B cell (primary cell): ENCODE results near the gene ITGA3. TPM values are rescaled to one million over a fixed set of nuclear protein-coding genes. Genes with fewer than 3 reads are reported as not detected.

Experiments used
- ATAC-seq: fragments of 200-7000 bp; cut with Tn5 transposase; one replicate; pipeline ENCODE4 v1.10.0; 2021; ENCODE audit warnings: low read depth, mild to moderate bottlenecking, moderate number of reproducible peaks, moderate library complexity
- CTCF ChIA-PET: fragments of 350-600 bp; sonication (Branson Sonifier 250); formaldehyde crosslinking; loops from one replicate; lab custom pipeline; 2021; ENCODE audit warnings: antibody characterized with exemption, inconsistent platforms; lab: Charles Lee
- POLR2A ChIA-PET: fragments of 350-600 bp; sonication (Branson Sonifier 250); formaldehyde crosslinking; loops from one replicate; lab custom pipeline; 2021; ENCODE audit warnings: antibody characterized with exemption; lab: Charles Lee
- DNase-seq: peaks from one replicate; pipeline ENCODE4 v3.0.0; 2013
- H2AFZ ChIP-seq: 2 replicates; pipeline ENCODE4 v1.6.1; 2012; ENCODE audit warnings: mild to moderate bottlenecking, low read depth, low read length; ENCODE audit not compliant: insufficient read depth, poor library complexity, severe bottlenecking
- H3K27ac ChIP-seq, 2 donors: 1 replicate in 1 of 2; 2 replicates in 1 of 2; pipeline ENCODE4 v1.5.1; 2012 to 2013; ENCODE audit warnings: low read length in 2 of 2, mild to moderate bottlenecking in 2 of 2, moderate library complexity in 1 of 2
- H3K27me3 ChIP-seq, 4 experiments: fragments of 200-600 bp in 1 of 4; sonication (generic) in 1 of 4; replicated peaks in 1 of 4; 1 replicate in 2 of 4; 2 replicates in 2 of 4; pipeline versions ENCODE4 v1.6.1 to v1.7.0; 2013 to 2016; ENCODE audit warnings: low read length in 3 of 4, mild to moderate bottlenecking in 2 of 4, mixed read lengths in 1 of 4, moderate library complexity in 1 of 4; ENCODE audit not compliant: insufficient read depth in 4 of 4, control insufficient read depth in 3 of 4; ENCODE audit errors: control extremely low read depth in 1 of 4
- H3K36me3 ChIP-seq, 2 experiments: replicated peaks in 1 of 2; 1 replicate in 1 of 2; 2 replicates in 1 of 2; pipeline versions ENCODE4 v1.6.1 to v1.7.1; 2013; ENCODE audit warnings: low read length in 1 of 2; ENCODE audit not compliant: insufficient read depth in 2 of 2, control insufficient read depth in 1 of 2; ENCODE audit errors: control extremely low read depth in 1 of 2, extremely low read depth in 1 of 2
- H3K4me1 ChIP-seq, 2 donors: fragments of 200-600 bp in 1 of 2; sonication (generic) in 1 of 2; 1 replicate in 1 of 2; 2 replicates in 1 of 2; pipeline versions ENCODE4 v1.5.1 to v1.6.1; 2013 to 2017; ENCODE audit warnings: low read length in 2 of 2; ENCODE audit not compliant: control insufficient read depth in 2 of 2, insufficient read depth in 2 of 2
- H3K4me2 ChIP-seq: replicated peaks from 2 replicates; pipeline ENCODE3; 2012; ENCODE audit warnings: mild to moderate bottlenecking, low read depth, low read length; ENCODE audit not compliant: poor library complexity, severe bottlenecking
- H3K4me3 ChIP-seq, 5 experiments: fragments of 200-600 bp in 1 of 5; sonication (generic) in 1 of 5; 1 replicate in 3 of 5; 2 replicates in 2 of 5; pipeline versions ENCODE4 v1.5.1 to v1.7.0; 2011 to 2016; ENCODE audit warnings: low read length in 4 of 5, mild to moderate bottlenecking in 4 of 5, low read depth in 2 of 5, control low read depth in 1 of 5, moderate library complexity in 1 of 5; ENCODE audit not compliant: insufficient read depth in 1 of 5; ENCODE audit errors: control extremely low read depth in 1 of 5, extremely low read depth in 1 of 5
- H3K79me2 ChIP-seq: fragments of 200-600 bp; sonication (generic); one replicate; pipeline ENCODE4 v1.6.0; 2016; ENCODE audit warnings: low read length; ENCODE audit not compliant: control insufficient read depth, insufficient read depth
- H3K9ac ChIP-seq: fragments of 200-600 bp; sonication (generic); 2 replicates; pipeline ENCODE4 v1.6.1; 2017; ENCODE audit warnings: mild to moderate bottlenecking, low read length, moderate library complexity
- H3K9me3 ChIP-seq, 3 donors: one replicate each; pipeline versions ENCODE4 v1.6.1 to v1.7.1; 2013; ENCODE audit warnings: low read length in 2 of 3; ENCODE audit not compliant: control insufficient read depth in 2 of 3, insufficient read depth in 1 of 3; ENCODE audit errors: control extremely low read depth in 1 of 3
- H4K20me1 ChIP-seq: 2 replicates; pipeline ENCODE4 v1.6.0; 2012; ENCODE audit warnings: mild to moderate bottlenecking, low read length; ENCODE audit not compliant: insufficient read depth, control insufficient read depth, poor library complexity, severe bottlenecking
- H3K27ac Mint-ChIP-seq: one replicate; pipeline ENCODE4 v1.8.0; 2021; ENCODE audit warnings: mixed read lengths
- H3K27me3 Mint-ChIP-seq: one replicate; pipeline ENCODE4 v1.8.0; 2021; ENCODE audit warnings: mixed read lengths
- H3K4me1 Mint-ChIP-seq: one replicate; pipeline ENCODE4 v1.8.0; 2021; ENCODE audit warnings: mixed read lengths
- H3K4me3 Mint-ChIP-seq: one replicate; pipeline ENCODE4 v1.8.0; 2021; ENCODE audit warnings: mixed read lengths
- H3K9me3 Mint-ChIP-seq: one replicate; pipeline ENCODE4 v1.8.0; 2022; ENCODE audit warnings: mixed read lengths; ENCODE audit not compliant: insufficient read depth
- EZH2 ChIP-seq: IDR thresholded peaks from 2 replicates; pipeline ENCODE4 v1.6.1; 2012; ENCODE audit warnings: borderline replicate concordance, low read depth, mild to moderate bottlenecking, moderate library complexity, low read length; ENCODE audit not compliant: insufficient read depth, poor library complexity, severe bottlenecking
- WGBS: methylation state at CpG from one replicate; pipeline ENCODE4 v1.1.5; 2013; ENCODE audit warnings: missing lambda C conversion rate; ENCODE audit not compliant: insufficient coverage; 5-methylcytosine and 5-hydroxymethylcytosine counted together
- intact Hi-C: fragments of 100-400 bp; cut with micrococcal nuclease; formaldehyde crosslinking; loops from one replicate; pipeline ENCODE4 v1.10.0; 2022
- polyA plus RNA-seq: library from polyadenylated mRNA; depleted of rRNA; stranded (reverse); fragments of >200 nt; gene quantifications from 2 replicates; pipeline ENCODE4 v1.2.3, GENCODE V29; 2012
- total RNA-seq, 2 donors: library from RNA; stranded (reverse); fragments of 120-200 nt in 1 of 2; gene quantifications; 1 replicate in 1 of 2; 2 replicates in 1 of 2; pipeline versions ENCODE4 v1.2.3 to v1.2.4, GENCODE V29; 2013 to 2022
- TF ChIP-seq, protein P1 (sequence below): fragments of 200-600 bp; IDR thresholded peaks from one replicate; pipeline ENCODE4 v1.8.0; 2022; ENCODE audit warnings: antibody characterized with exemption, mild to moderate bottlenecking

ITGA3 gene
- total and polyA plus RNA-seq, 2 donors (not counting 1 experiment from before 2014, with no cell fraction given): 11.9 to 13.3 TPM

DNA sequence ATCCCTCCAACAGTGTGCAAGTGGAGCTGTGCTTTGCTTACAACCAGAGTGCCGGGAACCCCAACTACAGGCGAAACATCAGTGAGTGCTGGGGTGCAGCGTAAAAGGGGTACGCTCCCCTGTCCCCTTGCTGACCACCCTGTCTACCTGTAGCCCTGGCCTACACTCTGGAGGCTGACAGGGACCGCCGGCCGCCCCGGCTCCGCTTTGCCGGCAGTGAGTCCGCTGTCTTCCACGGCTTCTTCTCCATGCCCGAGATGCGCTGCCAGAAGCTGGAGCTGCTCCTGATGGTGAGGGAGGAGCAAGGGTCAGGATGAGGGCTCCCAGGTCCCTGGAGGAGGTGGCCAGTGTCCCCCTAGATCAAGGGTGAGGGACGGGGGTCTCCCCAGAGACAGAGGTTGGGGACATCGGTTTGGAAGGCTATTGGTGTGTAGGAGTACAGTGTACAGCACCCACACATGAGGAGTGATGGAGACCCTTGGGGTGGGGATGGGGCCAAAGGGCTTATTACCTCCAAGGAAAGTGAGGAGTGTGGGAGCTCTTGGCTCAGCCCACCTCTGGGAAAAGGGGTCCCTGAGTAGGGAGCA is 19.6 kb downstream of the ITGA3 start:
- Histone ChIP-seq H3K9ac (no peak overlapping the region), H3K27me3 (peaks cover 0 to 3% (median 0%) of the 10 kb centered on the region in 4 experiments), H4K20me1 (no peaks in the 10 kb centered on the region), H3K4me3 (no peak overlapping the region), H3K9me3 (peaks cover 0 to 14% (median 0%) of the 10 kb centered on the region in 3 donors), H2AFZ (no peak overlapping the region), H3K79me2 (no peaks in the 10 kb centered on the region), H3K27ac (no peak overlapping the region), H3K4me1 (peaks cover 4 to 10% of the 10 kb centered on the region in 2 donors), H3K4me2 (no peak overlapping the region), H3K36me3 (no peaks in the 10 kb centered on the region)
- CTCF ChIA-PET: interaction anchor here (0.9 kb wide), 1 partner anchor 20 kb away, joined by 3 read pairs; the partner anchor contains the start of gene ITGA3
- H3K4me3 Mint-ChIP-seq: no peak overlapping the region
- no peaks in the 10 kb centered on the region for H3K27me3 Mint-ChIP-seq
- H3K9me3 Mint-ChIP-seq: peaks cover 6% of the 10 kb centered on the region
- H3K4me1 Mint-ChIP-seq: peaks cover 10% of the 10 kb centered on the region
- 95% methylated on average over 11 of the region's 16 CpGs for WGBS
- intact Hi-C loops: no loop called here
- DNase-seq: no peak
- POLR2A ChIA-PET: no interaction called here
- H3K27ac Mint-ChIP-seq: no peak overlapping the region
- ATAC-seq: no peak
- TF ChIP-seq, protein P1, sequence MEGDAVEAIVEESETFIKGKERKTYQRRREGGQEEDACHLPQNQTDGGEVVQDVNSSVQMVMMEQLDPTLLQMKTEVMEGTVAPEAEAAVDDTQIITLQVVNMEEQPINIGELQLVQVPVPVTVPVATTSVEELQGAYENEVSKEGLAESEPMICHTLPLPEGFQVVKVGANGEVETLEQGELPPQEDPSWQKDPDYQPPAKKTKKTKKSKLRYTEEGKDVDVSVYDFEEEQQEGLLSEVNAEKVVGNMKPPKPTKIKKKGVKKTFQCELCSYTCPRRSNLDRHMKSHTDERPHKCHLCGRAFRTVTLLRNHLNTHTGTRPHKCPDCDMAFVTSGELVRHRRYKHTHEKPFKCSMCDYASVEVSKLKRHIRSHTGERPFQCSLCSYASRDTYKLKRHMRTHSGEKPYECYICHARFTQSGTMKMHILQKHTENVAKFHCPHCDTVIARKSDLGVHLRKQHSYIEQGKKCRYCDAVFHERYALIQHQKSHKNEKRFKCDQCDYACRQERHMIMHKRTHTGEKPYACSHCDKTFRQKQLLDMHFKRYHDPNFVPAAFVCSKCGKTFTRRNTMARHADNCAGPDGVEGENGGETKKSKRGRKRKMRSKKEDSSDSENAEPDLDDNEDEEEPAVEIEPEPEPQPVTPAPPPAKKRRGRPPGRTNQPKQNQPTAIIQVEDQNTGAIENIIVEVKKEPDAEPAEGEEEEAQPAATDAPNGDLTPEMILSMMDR: no peak
- no peak for TF ChIP-seq EZH2

- Histone ChIP-seq H3K4me2 (no peak overlapping the region), H3K79me2 (no peaks in the 10 kb centered on the region), H3K27ac (no peak overlapping the region), H3K9ac (no peak overlapping the region), H3K27me3 (peaks cover 0 to under 1% (median 0%) of the 10 kb centered on the region in 4 experiments), H3K4me1 (peaks cover 7 to 16% of the 10 kb centered on the region in 2 donors), H4K20me1 (no peaks in the 10 kb centered on the region), H3K36me3 (no peaks in the 10 kb centered on the region), H3K4me3 (no peak overlapping the region), H2AFZ (no peak overlapping the region), H3K9me3 (peaks cover 0 to 9% (median 0%) of the 10 kb centered on the region in 3 donors)
- TF ChIP-seq, protein P1: no peak
- no peak for TF ChIP-seq EZH2
- Mint-ChIP-seq H3K27me3 (no peaks in the 10 kb centered on the region), H3K4me3 (no peak overlapping the region), H3K4me1 (peaks cover 16% of the 10 kb centered on the region), H3K27ac (no peak overlapping the region), H3K9me3 (peaks cover 5% of the 10 kb centered on the region)
- intact Hi-C loops: no loop called here
- 97% methylated on average over 15 of the region's 16 CpGs for WGBS
- DNase-seq (no peak), ATAC-seq (no peak)
- ChIA-PET POLR2A (no interaction called here), CTCF (interaction anchor here (0.9 kb wide), 1 partner anchor 20 kb away, joined by 3 read pairs; the partner anchor contains the start of gene ITGA3)
Observed at GRCh38 chr17:50076221-50076590, 20.3 kb downstream of the ITGA3 start.
